ENCODE measurements around the gene IARS2. TPM values are rescaled to one million over a fixed set of nuclear protein-coding genes. Genes with fewer than 3 reads are reported as not detected.
"Not testable (repeated sequence)": the region's sequence is repeated elsewhere in the genome, so short reads cannot be mapped to it uniquely, and the experiment has no call there.

IARS2 gene
- total RNA-seq, 1 experiment from 2014 or later: 72.9 TPM

DNA sequence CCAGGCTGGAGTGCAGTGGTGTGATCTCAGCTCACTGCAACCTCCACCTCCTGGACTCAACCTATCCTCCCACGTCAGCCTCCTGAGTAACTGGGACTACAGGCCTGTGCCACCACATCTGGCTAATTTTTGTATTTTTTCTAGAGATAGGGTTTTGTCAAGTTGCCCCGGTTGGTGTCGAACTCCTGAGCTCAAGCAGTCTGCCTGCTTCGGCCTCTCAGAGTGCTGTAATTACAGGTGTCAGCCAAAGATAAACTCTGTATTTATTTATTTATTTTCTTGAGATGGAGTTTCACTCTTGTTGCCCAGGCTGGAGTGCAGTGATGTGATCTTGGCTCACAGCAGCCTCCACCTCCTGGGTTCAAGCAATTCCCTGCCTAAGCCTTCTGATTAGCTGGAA, 18.7 kb downstream of the IARS2 start:
- not testable (repeated sequence) for H3K27me3 ChIP-seq (ENCODE audit: insufficient read depth, low read length); H2BK20ac ChIP-seq (ENCODE audit: low read depth, low read length, poor library complexity, severe bottlenecking); H2BK12ac ChIP-seq (ENCODE audit: insufficient read length, low read depth, low read length); H3K27ac ChIP-seq (ENCODE audit: insufficient read length, low read depth, low read length); H3K79me1 ChIP-seq (ENCODE audit: insufficient read depth, low read depth, low read length, poor library complexity, severe bottlenecking); H3K27ac Mint-ChIP-seq; H4K8ac ChIP-seq (replicated peaks; ENCODE audit: insufficient read length, low read depth, low read length); H4K91ac ChIP-seq (ENCODE audit: insufficient read length, low read depth, low read length); H3K18ac ChIP-seq (ENCODE audit: insufficient read length, low read depth, low read length); H2AK5ac ChIP-seq (ENCODE audit: insufficient read length, low read length); H3K56ac ChIP-seq (ENCODE audit: insufficient read length, low read depth, low read length); H2BK5ac ChIP-seq (ENCODE audit: insufficient read length, low read length); H3K23me2 ChIP-seq (ENCODE audit: insufficient read length, low read depth, low read length, poor library complexity, severe bottlenecking); H4K20me1 ChIP-seq (ENCODE audit: control insufficient read depth, insufficient read depth, insufficient read length); H3K4me2 ChIP-seq (ENCODE audit: insufficient read depth, insufficient read length, low read length); H3K9me3 ChIP-seq (ENCODE audit: control insufficient read depth, low read depth, low read length); DNase-seq; H3K23ac ChIP-seq (ENCODE audit: insufficient read length, low read depth, low read length); H3K4me1 Mint-ChIP-seq; H3K4me1 ChIP-seq (ENCODE audit: insufficient read depth, low read length); H2BK120ac ChIP-seq (ENCODE audit: low read depth, low read length, poor library complexity, severe bottlenecking); H3T11ph ChIP-seq (ENCODE audit: low read length); H3K79me2 ChIP-seq (ENCODE audit: insufficient read depth, low read length); H3K4ac ChIP-seq (ENCODE audit: low read depth, low read length); H3K9ac ChIP-seq (ENCODE audit: extremely low read depth, insufficient read length, low read length); H2AFZ ChIP-seq (ENCODE audit: low read length); H4K5ac ChIP-seq (ENCODE audit: insufficient read length, low read depth, low read length); H2BK15ac ChIP-seq (ENCODE audit: low read depth, low read length); H3K14ac ChIP-seq (ENCODE audit: insufficient read depth, low read length); H3K9me3 Mint-ChIP-seq; H3K4me3 Mint-ChIP-seq; H3K27me3 Mint-ChIP-seq (ENCODE audit: low read depth)
- peaks cover 15 to 65% (median 56%) of the 10 kb centered on the region in 3 experiments; a peak in 6 of 7 replicates for H3K36me3 Mint-ChIP-seq (ENCODE audit: insufficient read depth in 1 of 3, low read depth in 3 of 3)
- no CpG with 5 or more reads among the region's 4 CpGs for WGBS (ENCODE audit: extremely low coverage, insufficient read length, low lambda C conversion rate)
